DND-41 (cell line): ENCODE results near the gene NBAS.

Experiments used
- ATAC-seq: fragments of 200-7000 bp; cut with Tn5 transposase; 3 replicates; pipeline ENCODE4 v1.9.1; 2021; ENCODE audit warnings: low read depth; ENCODE audit not compliant: insufficient read depth
- DNase-seq: peaks from one replicate; pipeline ENCODE4 v3.0.0-alpha.2; 2020
- H2AFZ ChIP-seq: 2 replicates; pipeline ENCODE4 v1.6.0; 2012; ENCODE audit warnings: low read depth, low read length
- H3K27ac ChIP-seq: 2 replicates; pipeline ENCODE4 v1.5.1; 2012; ENCODE audit warnings: low read length, inconsistent platforms
- H3K27me3 ChIP-seq: fragments of 200-600 bp; sonication (generic); 2 replicates; pipeline ENCODE4 v1.6.0; 2012; ENCODE audit warnings: low read length, mild to moderate bottlenecking, inconsistent platforms; ENCODE audit not compliant: insufficient read depth, poor library complexity
- H3K36me3 ChIP-seq: 2 replicates; pipeline ENCODE4 v1.5.1; 2012; ENCODE audit warnings: low read length, inconsistent platforms; ENCODE audit not compliant: insufficient read depth
- H3K4me1 ChIP-seq: 2 replicates; pipeline ENCODE4 v1.5.1; 2012; ENCODE audit warnings: mild to moderate bottlenecking, low read length; ENCODE audit not compliant: insufficient read depth
- H3K4me2 ChIP-seq: 2 replicates; pipeline ENCODE4 v1.6.0; 2012; ENCODE audit warnings: mild to moderate bottlenecking, moderate library complexity, low read length, inconsistent platforms; ENCODE audit not compliant: insufficient read depth
- H3K4me3 ChIP-seq, 2 experiments: fragments of 200-600 bp in 1 of 2; shearing (Covaris generic) in 1 of 2; 2 replicates each; pipeline ENCODE4 v1.5.1; 2012 to 2016; ENCODE audit warnings: inconsistent platforms in 2 of 2, low read length in 2 of 2, mild to moderate bottlenecking in 2 of 2, low read depth in 1 of 2, moderate library complexity in 1 of 2
- H3K79me2 ChIP-seq: 2 replicates; pipeline ENCODE4 v1.6.0; 2012; ENCODE audit warnings: low read length, inconsistent platforms; ENCODE audit not compliant: insufficient read depth
- H3K9ac ChIP-seq: 2 replicates; pipeline ENCODE4 v1.6.0; 2012; ENCODE audit warnings: low read depth, mild to moderate bottlenecking, inconsistent platforms, low read length, moderate library complexity
- H3K9me3 ChIP-seq: 2 replicates; pipeline ENCODE4 v1.5.1; 2012; ENCODE audit warnings: low read length, moderate library complexity, mild to moderate bottlenecking, inconsistent platforms; ENCODE audit not compliant: insufficient read depth, severe bottlenecking
- H4K20me1 ChIP-seq: 2 replicates; pipeline ENCODE4 v1.6.0; 2012; ENCODE audit warnings: low read length; ENCODE audit not compliant: insufficient read depth
- EZH2 ChIP-seq: IDR thresholded peaks from 3 replicates; pipeline ENCODE4 v1.6.1; 2012; ENCODE audit warnings: borderline replicate concordance, low read depth, mild to moderate bottlenecking, moderate library complexity, low read length, inconsistent platforms; ENCODE audit not compliant: severe bottlenecking
- TF ChIP-seq, protein P1 (sequence below): IDR thresholded peaks from 2 replicates; pipeline ENCODE4 v1.5.1; 2012; ENCODE audit warnings: borderline replicate concordance, low read length, moderate library complexity, mild to moderate bottlenecking; ENCODE audit not compliant: poor library complexity, severe bottlenecking; ENCODE audit errors: extremely low read depth

The NBAS gene

DNA sequence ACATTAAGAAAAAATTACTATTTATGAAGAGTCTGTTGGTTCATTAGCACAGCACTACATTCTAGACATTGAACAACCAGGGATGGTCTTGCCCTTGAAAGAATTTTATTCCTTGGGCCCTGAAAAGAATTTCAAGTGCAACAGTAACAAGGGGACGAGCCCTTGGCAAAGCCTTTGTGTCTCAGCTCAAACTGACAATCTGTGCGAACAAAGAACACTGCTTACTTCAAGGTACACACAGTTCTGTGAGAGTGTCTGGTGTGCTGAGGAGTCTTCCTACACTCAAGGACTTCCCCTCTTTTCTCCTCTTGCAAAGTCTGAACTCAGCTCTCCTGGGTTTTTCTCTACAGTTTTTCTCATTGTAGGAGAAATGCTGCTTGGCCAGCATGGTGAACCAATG, 373.4 kb downstream of the NBAS start:
- H3K79me2 ChIP-seq: no peaks in the 10 kb centered on the region
- no peaks in the 10 kb centered on the region for H3K27me3 ChIP-seq
- H3K4me2 ChIP-seq: no peak overlapping the region
- ATAC-seq (no peak), DNase-seq (no peak)
- no peak overlapping the region for H3K27ac ChIP-seq
- no peak overlapping the region for H3K9ac ChIP-seq
- no peak overlapping the region for H3K4me3 ChIP-seq
- no peaks in the 10 kb centered on the region for H4K20me1 ChIP-seq
- no peaks in the 10 kb centered on the region for H3K9me3 ChIP-seq
- TF ChIP-seq EZH2: no peak
- TF ChIP-seq, protein P1, sequence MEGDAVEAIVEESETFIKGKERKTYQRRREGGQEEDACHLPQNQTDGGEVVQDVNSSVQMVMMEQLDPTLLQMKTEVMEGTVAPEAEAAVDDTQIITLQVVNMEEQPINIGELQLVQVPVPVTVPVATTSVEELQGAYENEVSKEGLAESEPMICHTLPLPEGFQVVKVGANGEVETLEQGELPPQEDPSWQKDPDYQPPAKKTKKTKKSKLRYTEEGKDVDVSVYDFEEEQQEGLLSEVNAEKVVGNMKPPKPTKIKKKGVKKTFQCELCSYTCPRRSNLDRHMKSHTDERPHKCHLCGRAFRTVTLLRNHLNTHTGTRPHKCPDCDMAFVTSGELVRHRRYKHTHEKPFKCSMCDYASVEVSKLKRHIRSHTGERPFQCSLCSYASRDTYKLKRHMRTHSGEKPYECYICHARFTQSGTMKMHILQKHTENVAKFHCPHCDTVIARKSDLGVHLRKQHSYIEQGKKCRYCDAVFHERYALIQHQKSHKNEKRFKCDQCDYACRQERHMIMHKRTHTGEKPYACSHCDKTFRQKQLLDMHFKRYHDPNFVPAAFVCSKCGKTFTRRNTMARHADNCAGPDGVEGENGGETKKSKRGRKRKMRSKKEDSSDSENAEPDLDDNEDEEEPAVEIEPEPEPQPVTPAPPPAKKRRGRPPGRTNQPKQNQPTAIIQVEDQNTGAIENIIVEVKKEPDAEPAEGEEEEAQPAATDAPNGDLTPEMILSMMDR: no peak
- no peaks in the 10 kb centered on the region for H3K4me1 ChIP-seq
- peaks cover 10% of the 10 kb centered on the region for H3K36me3 ChIP-seq
- H2AFZ ChIP-seq: no peak overlapping the region

DNA sequence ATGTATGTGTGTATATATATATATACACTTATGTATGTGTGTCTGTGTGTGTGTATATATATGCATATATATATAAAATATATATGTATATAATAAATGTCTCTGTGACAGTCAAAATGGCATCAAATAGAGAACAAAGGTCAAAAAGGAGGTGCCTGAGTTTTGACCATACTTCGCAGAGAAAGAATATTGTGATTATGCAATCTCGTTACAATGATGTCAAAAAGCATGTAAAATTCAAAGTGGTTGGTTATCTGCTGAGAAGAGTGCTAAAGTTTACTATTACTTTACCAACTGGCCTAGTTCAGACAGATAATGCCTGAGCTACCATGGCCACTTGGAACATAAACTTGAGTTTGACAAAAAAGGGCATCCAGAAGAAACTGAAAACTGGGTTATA, 375.0 kb downstream of the NBAS start:
- Histone ChIP-seq H2AFZ (no peak overlapping the region), H3K27ac (no peak overlapping the region), H3K4me3 (no peak overlapping the region), H4K20me1 (no peaks in the 10 kb centered on the region), H3K4me1 (no peaks in the 10 kb centered on the region), H3K4me2 (no peak overlapping the region), H3K9me3 (no peaks in the 10 kb centered on the region), H3K79me2 (no peaks in the 10 kb centered on the region), H3K9ac (no peak overlapping the region), H3K27me3 (no peaks in the 10 kb centered on the region), H3K36me3 (peaks cover 10% of the 10 kb centered on the region)
- DNase-seq: no peak
- ATAC-seq: no peak
- TF ChIP-seq, protein P1: no peak
- TF ChIP-seq EZH2: no peak

DNA sequence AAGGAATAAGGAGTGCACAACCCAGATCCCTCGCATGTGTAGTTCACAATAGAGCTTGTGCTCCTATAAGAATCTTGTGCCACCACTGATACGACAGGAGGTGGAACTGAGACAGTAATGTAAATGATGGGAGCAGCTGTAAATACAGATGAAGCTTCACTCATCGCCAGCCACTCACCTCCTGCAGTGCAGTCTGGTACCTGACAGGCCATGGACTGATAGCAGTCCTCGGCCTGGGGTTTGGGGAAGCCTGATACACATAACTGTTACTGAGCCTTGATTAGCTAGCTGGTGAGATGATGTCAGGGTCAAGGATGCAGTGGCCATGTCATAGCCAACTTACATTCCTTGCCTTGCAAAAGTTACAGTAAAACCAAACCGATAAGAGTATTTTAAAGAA, 376.6 kb downstream of the NBAS start:
- Histone ChIP-seq H3K27ac (no peak overlapping the region), H3K79me2 (no peaks in the 10 kb centered on the region), H3K9me3 (no peaks in the 10 kb centered on the region), H3K9ac (no peak overlapping the region), H3K4me1 (no peaks in the 10 kb centered on the region), H2AFZ (no peak overlapping the region), H3K4me2 (no peak overlapping the region), H3K27me3 (no peaks in the 10 kb centered on the region), H4K20me1 (no peaks in the 10 kb centered on the region), H3K36me3 (peaks cover 8% of the 10 kb centered on the region), H3K4me3 (no peak overlapping the region)
- no peak for ATAC-seq
- no peak for DNase-seq
- TF ChIP-seq, protein P1: no peak
- no peak for TF ChIP-seq EZH2

DNA sequence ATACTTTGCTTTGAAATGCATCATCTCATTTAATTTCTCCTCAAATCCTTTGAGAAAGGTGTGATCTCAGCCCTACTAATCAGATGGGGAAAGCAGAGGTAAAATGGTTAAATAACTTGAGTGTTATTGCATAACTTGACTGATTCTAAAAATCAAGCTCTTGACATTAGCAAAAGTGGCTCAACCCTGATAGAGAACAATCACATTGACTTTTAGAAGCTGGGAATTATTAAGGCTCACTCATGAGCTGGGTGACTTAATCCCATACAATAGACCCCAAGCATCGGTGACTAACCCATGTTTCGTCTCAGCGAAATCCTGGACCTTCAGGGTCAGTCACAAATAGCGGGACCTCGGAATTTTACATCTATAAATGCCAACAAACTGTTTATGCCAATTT, 378.9 kb downstream of the NBAS start:
- Histone ChIP-seq H3K4me3 (no peak overlapping the region), H3K9me3 (no peaks in the 10 kb centered on the region), H3K4me2 (no peak overlapping the region), H3K36me3 (no peaks in the 10 kb centered on the region; the same call in 1 of the 2 replicates), H3K9ac (no peak overlapping the region), H3K27me3 (no peaks in the 10 kb centered on the region), H3K27ac (no peak overlapping the region), H3K4me1 (peaks cover 10% of the 10 kb centered on the region), H2AFZ (no peak overlapping the region), H3K79me2 (no peaks in the 10 kb centered on the region), H4K20me1 (no peaks in the 10 kb centered on the region; the same call in 1 of the 2 replicates)
- no peak for DNase-seq
- TF ChIP-seq, protein P1: no peak
- TF ChIP-seq EZH2: no peak
- no peak for ATAC-seq
